Kidney epithelial cell (primary cell): Measurements from ENCODE around the gene CAMK2B. TPM values are rescaled to one million over a fixed set of nuclear protein-coding genes. Genes with fewer than 3 reads are reported as not detected.

ENCODE experiments used
- DNase-seq: peaks from one replicate; pipeline ENCODE4 v3.0.0-alpha.2; 2010; ENCODE audit warnings: low read depth
- H3K27me3 ChIP-seq: 2 replicates; pipeline ENCODE4 v1.6.0; 2011; ENCODE audit warnings: low read length; ENCODE audit not compliant: control insufficient read depth, insufficient read depth
- H3K36me3 ChIP-seq: 2 replicates; pipeline ENCODE4 v1.5.1; 2011; ENCODE audit warnings: low read length; ENCODE audit not compliant: control insufficient read depth, insufficient read depth
- H3K4me3 ChIP-seq: 2 replicates; pipeline ENCODE4 v1.5.1; 2011; ENCODE audit warnings: low read depth, mild to moderate bottlenecking, control low read depth, low read length
- CTCF ChIP-seq: IDR thresholded peaks from 2 replicates; pipeline ENCODE4 v1.5.1; 2011; ENCODE audit warnings: mild to moderate bottlenecking, moderate library complexity, low read length, control low read depth, inconsistent platforms; ENCODE audit not compliant: insufficient read depth, poor library complexity, severe bottlenecking
- total RNA-seq: library from RNA; depleted of rRNA; stranded (reverse); fragments of >200 nt; gene quantifications from 2 replicates; pipeline ENCODE4 v1.2.3, GENCODE V29; 2015

CAMK2B gene
- total RNA-seq, 1 donor from 2014 or later: not detected

- no peak for TF ChIP-seq CTCF
- no peaks in the 10 kb centered on the region for H3K27me3 ChIP-seq
- H3K36me3 ChIP-seq: no peaks in the 10 kb centered on the region
- no peak overlapping the region for H3K4me3 ChIP-seq
- no peak for DNase-seq
Observed at GRCh38 chr7:44189993-44190872, 135.2 kb downstream of the CAMK2B start.

DNA sequence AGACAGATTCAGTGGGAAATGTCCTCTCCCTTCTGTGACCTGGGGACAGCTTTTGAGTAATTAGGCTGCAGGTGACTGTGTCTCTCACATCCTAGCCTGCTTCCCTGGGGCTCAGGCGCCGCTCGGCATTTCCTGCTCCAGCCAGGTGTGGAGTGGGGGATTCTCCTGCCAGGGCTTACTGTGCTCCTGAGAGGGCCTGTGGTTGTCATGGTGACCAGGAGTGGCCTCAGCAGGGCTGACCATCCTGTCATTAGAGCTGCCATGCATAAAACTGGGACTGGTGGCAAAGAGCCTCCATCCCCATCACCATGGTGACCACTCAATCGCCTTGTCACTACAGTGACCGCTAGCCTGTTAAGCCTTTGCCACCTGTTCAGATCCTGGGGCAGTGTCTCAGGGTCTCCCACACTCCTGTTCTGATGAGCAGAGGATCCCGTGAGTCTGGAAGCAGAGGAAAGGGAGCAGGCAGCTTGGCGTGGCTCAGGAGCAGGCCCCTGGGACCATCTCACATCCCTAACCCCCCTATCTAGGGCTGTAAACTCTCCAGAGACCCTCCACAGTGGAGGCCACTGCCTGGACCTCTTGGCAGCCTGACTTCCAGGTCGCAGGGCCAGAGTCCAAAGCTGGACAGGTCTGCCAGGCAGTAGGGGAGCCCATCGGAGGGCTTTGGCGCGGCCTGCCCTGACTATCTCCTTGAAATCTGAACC is 136.0 kb downstream of the CAMK2B start, which contains the start of gene GCK:
Gene GCK (minus strand): TSS at position 154 of the 707 bp plus-strand sequence. CDS start 486 bp downstream, outside the sequence.
- TF ChIP-seq CTCF: no peak
- no peak for DNase-seq
- no peak within 1 kb of the TSS for H3K4me3 ChIP-seq
- H3K36me3 ChIP-seq: no peaks in the 10 kb centered on the region
- H3K27me3 ChIP-seq: no peaks in the 10 kb centered on the region

DNA sequence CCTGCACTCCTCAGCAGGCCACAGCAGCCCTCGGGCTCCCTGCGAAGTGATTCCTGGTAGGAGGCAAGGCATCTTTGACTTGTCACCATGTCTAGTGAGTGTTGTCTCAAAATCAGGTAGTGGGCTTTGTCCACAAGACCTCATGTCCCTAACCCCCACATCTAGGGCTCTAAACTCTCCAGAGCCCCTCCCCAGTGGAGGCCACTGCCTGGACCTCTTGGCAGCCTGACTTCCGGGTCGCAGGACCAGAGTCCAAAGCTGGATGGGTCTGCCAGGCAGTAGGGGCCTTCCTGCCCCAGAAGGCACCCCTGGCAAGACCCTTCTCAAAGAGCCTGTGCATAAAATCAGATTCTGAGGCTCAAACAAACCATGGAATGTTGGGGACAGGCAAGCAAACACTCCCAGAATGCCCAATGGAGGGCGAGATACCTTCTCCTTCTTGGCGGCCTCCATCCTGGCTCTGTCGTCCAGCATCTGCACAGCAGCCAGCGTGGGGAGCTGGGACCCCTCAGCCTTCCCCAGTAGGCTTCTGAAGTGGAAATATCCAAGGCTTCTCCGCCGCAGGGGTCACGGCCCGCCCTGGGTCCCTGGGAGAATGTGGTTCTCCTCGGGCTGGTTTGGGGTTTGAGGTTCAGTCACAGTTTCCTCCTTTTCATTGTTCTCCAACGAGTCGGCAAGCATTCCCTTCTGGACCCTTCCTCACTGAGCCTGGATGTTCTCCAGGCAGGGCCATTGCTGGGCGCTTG is 136.7 kb downstream of the CAMK2B start:
- Histone ChIP-seq H3K36me3 (no peaks in the 10 kb centered on the region), H3K4me3 (no peak overlapping the region), H3K27me3 (no peaks in the 10 kb centered on the region)
- no peak for DNase-seq
- no peak for TF ChIP-seq CTCF

DNA sequence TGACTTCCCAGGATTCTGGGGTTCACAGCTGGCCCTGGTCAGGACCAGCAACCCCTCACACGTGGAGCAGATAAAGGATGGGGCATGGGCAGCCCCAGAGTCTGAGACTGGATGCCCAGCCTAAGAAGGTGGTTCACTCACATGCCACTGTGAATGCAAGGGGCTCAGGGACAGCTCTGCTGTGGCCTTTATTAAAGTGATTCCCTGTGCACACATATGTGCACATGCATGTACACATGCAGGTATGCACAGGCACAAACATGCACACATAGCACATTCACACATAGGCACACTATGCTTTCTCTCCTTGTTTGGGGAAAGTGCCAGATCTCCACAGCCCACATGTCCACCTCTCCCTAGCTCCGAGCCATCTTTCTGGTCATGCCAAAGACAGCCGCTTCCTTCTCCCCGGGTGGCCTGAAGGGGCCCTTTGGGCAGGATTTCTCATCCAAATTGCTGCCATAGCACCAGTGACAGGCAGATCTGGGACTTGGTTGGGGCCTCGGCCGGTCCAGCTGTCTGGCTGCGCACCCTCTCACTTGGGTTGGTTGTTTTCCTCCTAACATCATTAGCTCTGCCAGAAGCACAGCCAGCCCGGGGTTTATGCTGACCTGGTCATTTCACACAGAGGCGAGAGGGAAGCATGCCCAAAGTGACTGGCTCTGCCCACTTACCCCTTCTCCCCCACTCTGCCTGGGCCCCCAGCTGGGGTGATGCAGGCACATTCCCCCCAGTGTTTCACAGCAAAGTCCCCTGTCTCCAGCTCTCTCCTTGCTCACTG is 137.6 kb downstream of the CAMK2B start:
- no peak for DNase-seq
- H3K4me3 ChIP-seq: no peak overlapping the region
- H3K27me3 ChIP-seq: no peaks in the 10 kb centered on the region
- H3K36me3 ChIP-seq: no peaks in the 10 kb centered on the region
- no peak for TF ChIP-seq CTCF

- H3K36me3 ChIP-seq: no peaks in the 10 kb centered on the region
- no peaks in the 10 kb centered on the region for H3K27me3 ChIP-seq
- no peak for DNase-seq
- H3K4me3 ChIP-seq: no peak overlapping the region
- TF ChIP-seq CTCF: no peak
Observed at GRCh38 chr7:44186736-44187135, 138.7 kb downstream of the CAMK2B start.
